H9 (cell line): Measurements from ENCODE around the gene PHKG1. TPM values are rescaled to one million over a fixed set of nuclear protein-coding genes. Genes with fewer than 3 reads are reported as not detected.
A peak's percentile ranks its signal among the peaks of the same experiment; 100 is the strongest.

Source experiments
- DNase-seq: peaks from one replicate; pipeline ENCODE4 v3.0.0-alpha.2; 2017
- H2AFZ ChIP-seq: one replicate; pipeline ENCODE4 v1.6.1; 2013; ENCODE audit warnings: mild to moderate bottlenecking, low read length, control low read depth, moderate library complexity
- H2AK5ac ChIP-seq: 2 replicates; pipeline ENCODE4 v1.6.1; 2013; ENCODE audit warnings: low read length, control low read depth, mixed read lengths; ENCODE audit not compliant: insufficient read length
- H2BK120ac ChIP-seq: one replicate; pipeline ENCODE4 v1.6.1; 2013; ENCODE audit warnings: low read depth, mild to moderate bottlenecking, low read length, control low read depth, inconsistent platforms; ENCODE audit not compliant: poor library complexity, severe bottlenecking
- H2BK12ac ChIP-seq: 2 replicates; pipeline ENCODE4 v1.6.1; 2013; ENCODE audit warnings: low read length, control low read depth, mixed read lengths, low read depth; ENCODE audit not compliant: insufficient read length
- H2BK15ac ChIP-seq: 2 replicates; pipeline ENCODE4 v1.6.1; 2013; ENCODE audit warnings: low read depth, low read length, control low read depth
- H2BK20ac ChIP-seq: one replicate; pipeline ENCODE4 v1.6.1; 2013; ENCODE audit warnings: low read depth, mild to moderate bottlenecking, low read length, control low read depth, inconsistent platforms; ENCODE audit not compliant: poor library complexity, severe bottlenecking
- H2BK5ac ChIP-seq: 2 replicates; pipeline ENCODE4 v1.6.1; 2013; ENCODE audit warnings: low read length, control low read depth, mixed read lengths; ENCODE audit not compliant: insufficient read length
- H3K14ac ChIP-seq: 2 replicates; pipeline ENCODE4 v1.6.1; 2013; ENCODE audit warnings: low read length, control low read depth; ENCODE audit not compliant: insufficient read depth
- H3K18ac ChIP-seq: 2 replicates; pipeline ENCODE4 v1.6.1; 2013; ENCODE audit warnings: low read depth, mild to moderate bottlenecking, mixed read lengths, low read length, control low read depth; ENCODE audit not compliant: insufficient read length
- H3K23ac ChIP-seq: 2 replicates; pipeline ENCODE4 v1.6.1; 2013; ENCODE audit warnings: low read length, control low read depth, mixed read lengths, low read depth; ENCODE audit not compliant: insufficient read length
- H3K23me2 ChIP-seq: 2 replicates; pipeline ENCODE4 v1.6.1; 2013; ENCODE audit warnings: low read depth, mild to moderate bottlenecking, mixed read lengths, low read length, control low read depth; ENCODE audit not compliant: insufficient read length, poor library complexity, severe bottlenecking
- H3K27ac ChIP-seq: 2 replicates; pipeline ENCODE4 v1.5.1; 2013; ENCODE audit warnings: low read length, control low read depth, mixed read lengths, low read depth; ENCODE audit not compliant: insufficient read length
- H3K27me3 ChIP-seq: 2 replicates; pipeline ENCODE4 v1.6.1; 2013; ENCODE audit warnings: low read length, control low read depth, inconsistent platforms; ENCODE audit not compliant: insufficient read depth
- H3K4ac ChIP-seq: 2 replicates; pipeline ENCODE4 v1.6.1; 2013; ENCODE audit warnings: low read depth, mild to moderate bottlenecking, control low read depth, inconsistent platforms, low read length, moderate library complexity
- H3K4me1 ChIP-seq: 2 replicates; pipeline ENCODE4 v1.6.1; 2013; ENCODE audit warnings: low read length, control low read depth, inconsistent platforms; ENCODE audit not compliant: insufficient read depth
- H3K4me2 ChIP-seq: 2 replicates; pipeline ENCODE4 v1.6.1; 2013; ENCODE audit warnings: low read length, control low read depth, mixed read lengths; ENCODE audit not compliant: insufficient read length, insufficient read depth
- H3K56ac ChIP-seq: 2 replicates; pipeline ENCODE4 v1.6.1; 2013; ENCODE audit warnings: low read depth, mild to moderate bottlenecking, mixed read lengths, low read length, control low read depth; ENCODE audit not compliant: insufficient read length
- H3K79me1 ChIP-seq: 2 replicates; pipeline ENCODE4 v1.6.1; 2013; ENCODE audit warnings: low read depth, mild to moderate bottlenecking, moderate library complexity, low read length, control low read depth, inconsistent platforms; ENCODE audit not compliant: insufficient read depth, poor library complexity, severe bottlenecking
- H3K79me2 ChIP-seq: 2 replicates; pipeline ENCODE4 v1.6.1; 2013; ENCODE audit warnings: low read length, control low read depth, inconsistent platforms; ENCODE audit not compliant: insufficient read depth
- H3K9ac ChIP-seq: 2 replicates; pipeline ENCODE4 v1.6.1; 2013; ENCODE audit warnings: low read length, control low read depth, mixed read lengths; ENCODE audit not compliant: insufficient read length; ENCODE audit errors: extremely low read depth
- H3K9me3 ChIP-seq: one replicate; pipeline ENCODE4 v1.6.1; 2013; ENCODE audit warnings: low read depth, low read length, inconsistent platforms; ENCODE audit not compliant: control insufficient read depth
- H3T11ph ChIP-seq: one replicate; pipeline ENCODE4 v1.6.1; 2013; ENCODE audit warnings: mild to moderate bottlenecking, low read length, control low read depth, inconsistent platforms
- H4K20me1 ChIP-seq: one replicate; pipeline ENCODE4 v1.6.1; 2013; ENCODE audit not compliant: control insufficient read depth, insufficient read length, insufficient read depth
- H4K5ac ChIP-seq: 2 replicates; pipeline ENCODE4 v1.6.1; 2013; ENCODE audit warnings: low read depth, mild to moderate bottlenecking, mixed read lengths, low read length, control low read depth; ENCODE audit not compliant: insufficient read length
- H4K8ac ChIP-seq: replicated peaks from 2 replicates; pipeline ENCODE4 v1.6.1; 2013; ENCODE audit warnings: low read length, control low read depth, mixed read lengths, low read depth; ENCODE audit not compliant: insufficient read length
- H4K91ac ChIP-seq: 2 replicates; pipeline ENCODE4 v1.6.1; 2013; ENCODE audit warnings: low read depth, mild to moderate bottlenecking, moderate library complexity, mixed read lengths, low read length, control low read depth; ENCODE audit not compliant: insufficient read length
- H3K27ac Mint-ChIP-seq, 3 experiments: 2 replicates in 2 of 3; 3 replicates in 1 of 3; pipeline ENCODE4 v1.8.0; 2020 to 2021; ENCODE audit warnings: mixed read lengths in 3 of 3, mild to moderate bottlenecking in 1 of 3, moderate library complexity in 1 of 3
- H3K27me3 Mint-ChIP-seq: 2 replicates; pipeline ENCODE4 v1.8.0; 2021; ENCODE audit warnings: low read depth, mild to moderate bottlenecking, moderate library complexity, mixed read lengths
- H3K36me3 Mint-ChIP-seq, 3 experiments: 2 replicates in 2 of 3; 3 replicates in 1 of 3; pipeline ENCODE4 v1.8.0; 2020 to 2021; ENCODE audit warnings: low read depth in 3 of 3, mixed read lengths in 3 of 3; ENCODE audit not compliant: insufficient read depth in 1 of 3
- H3K4me1 Mint-ChIP-seq, 2 experiments: 2 replicates each; pipeline ENCODE4 v1.8.0; 2020; ENCODE audit warnings: mixed read lengths in 2 of 2
- H3K4me3 Mint-ChIP-seq, 2 experiments: 2 replicates in 1 of 2; 3 replicates in 1 of 2; pipeline ENCODE4 v1.8.0; 2020 to 2021; ENCODE audit warnings: mild to moderate bottlenecking in 2 of 2, mixed read lengths in 2 of 2, moderate library complexity in 1 of 2
- H3K9me3 Mint-ChIP-seq, 2 experiments: 2 replicates in 1 of 2; 3 replicates in 1 of 2; pipeline ENCODE4 v1.8.0; 2020; ENCODE audit warnings: mild to moderate bottlenecking in 2 of 2, mixed read lengths in 2 of 2, moderate library complexity in 1 of 2
- WGBS: extraction: QIAGEN DNeasy Blood & Tissue Kit; methylation state at CpG from one replicate; pipeline ENCODE4 v1.1.7; 2013; ENCODE audit warnings: missing lambda C conversion rate, low lambda C conversion rate, mixed read lengths; ENCODE audit not compliant: insufficient read length; ENCODE audit errors: extremely low coverage; 5-methylcytosine and 5-hydroxymethylcytosine counted together
- total RNA-seq: library from RNA; stranded (reverse); gene quantifications from 2 replicates; pipeline ENCODE4 v1.2.1, GENCODE V29; 2021
- TF ChIP-seq, protein P1 (sequence below): fragments of 200-600 bp; sonication (generic); conservative IDR thresholded peaks from 3 replicates; pipeline ENCODE4 v1.8.0; 2021; ENCODE audit warnings: antibody characterized with exemption, mild to moderate bottlenecking

PHKG1 gene
- total RNA-seq, 1 experiment from 2014 or later, result 0.42 TPM

DNA sequence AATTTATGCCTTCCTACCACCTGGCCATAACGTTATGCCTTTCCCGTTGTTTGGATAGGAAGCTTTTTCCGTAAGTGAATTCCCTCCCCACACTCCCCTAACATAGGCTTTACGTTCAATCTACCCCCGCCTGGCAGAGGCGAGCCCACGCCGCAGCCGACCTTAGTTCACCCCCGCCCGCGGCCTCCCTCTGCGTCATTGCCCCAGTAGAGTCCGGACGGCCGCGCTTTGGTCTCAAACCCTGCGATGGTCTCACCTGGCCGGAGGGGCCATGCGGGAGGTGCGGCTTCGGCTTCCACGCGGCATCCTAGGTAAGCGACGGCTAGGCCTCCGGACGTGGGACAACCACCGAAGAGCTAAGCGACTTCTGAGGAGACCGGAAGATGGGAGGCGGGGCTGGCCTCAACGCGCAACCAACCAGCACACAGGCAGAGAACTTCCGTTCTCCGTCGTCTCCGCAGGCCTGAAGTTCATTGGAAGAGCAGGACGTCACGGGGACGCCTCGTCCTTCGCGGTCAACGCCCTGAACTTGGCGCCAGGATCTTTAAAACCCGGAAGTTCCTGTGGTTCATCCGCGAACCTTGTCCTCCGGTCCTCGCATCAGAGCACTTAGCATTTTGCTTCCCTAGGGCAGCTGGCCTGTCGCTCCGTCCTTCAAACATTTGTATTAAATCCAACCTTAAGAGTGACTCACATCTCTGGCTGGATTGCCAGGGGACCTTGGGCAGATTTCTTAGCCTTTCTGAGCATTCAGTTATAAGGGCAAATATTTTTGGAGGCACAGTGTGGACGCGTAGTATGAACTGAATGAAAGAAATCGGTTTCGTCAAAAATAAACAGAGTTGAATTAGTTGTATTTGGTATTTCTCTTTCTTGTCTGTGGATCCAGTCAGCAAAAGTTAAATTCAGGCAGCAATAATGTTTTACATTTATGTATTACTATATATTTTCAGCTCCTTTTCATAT, 13.6 kb upstream of the PHKG1 start, which contains the start of gene CHCHD2:
Gene CHCHD2, minus strand, starts transcription at position 369 of the 966 bp plus-strand sequence. Its CDS starts 63 bp downstream, at position 306.
- Histone ChIP-seq H3K9ac (peak within 1 kb of the TSS; percentile 71), H3K23ac (no peak within 1 kb of the TSS), H4K20me1 (no peaks in the 10 kb centered on the region), H4K91ac (no peak within 1 kb of the TSS), H2AFZ (no peak within 1 kb of the TSS), H3K56ac (no peak within 1 kb of the TSS), H3K4me2 (peak within 1 kb of the TSS; percentile 73), H2BK20ac (no peak within 1 kb of the TSS), H2BK5ac (no peak within 1 kb of the TSS), H2AK5ac (no peak within 1 kb of the TSS), H3K79me1 (no peaks in the 10 kb centered on the region), H2BK12ac (no peak within 1 kb of the TSS), H2BK120ac (no peak within 1 kb of the TSS), H2BK15ac (no peak within 1 kb of the TSS), H3K14ac (no peak within 1 kb of the TSS; the same call in 1 of the 2 replicates), H4K5ac (no peak within 1 kb of the TSS), H3T11ph (no peak within 1 kb of the TSS), H3K18ac (no peak within 1 kb of the TSS), H3K79me2 (no peaks in the 10 kb centered on the region; the same call in 1 of the 2 replicates), H3K4ac (no peak within 1 kb of the TSS), H3K23me2 (peaks cover 3% of the 10 kb centered on the region), H4K8ac (no peak within 1 kb of the TSS), H3K4me1 (no peaks in the 10 kb centered on the region), H3K9me3 (peaks cover 4% of the 10 kb centered on the region), H3K27ac (no peak within 1 kb of the TSS), H3K27me3 (no peaks in the 10 kb centered on the region)
- peaks cover 17 to 35% (median 20%) of the 10 kb centered on the region in 3 experiments; a peak in 6 of 7 replicates for H3K36me3 Mint-ChIP-seq
- no peaks in the 10 kb centered on the region; the same call in 1 of the 2 replicates for H3K27me3 Mint-ChIP-seq
- peaks cover 31 to 51% of the 10 kb centered on the region in 2 experiments for H3K9me3 Mint-ChIP-seq
- peak; percentile 39 for DNase-seq
- H3K4me3 Mint-ChIP-seq, result peak within 1 kb of the TSS; percentile 88 to 96
- WGBS, result no CpG with 5 or more reads among the region's 57 CpGs
- peaks cover 8 to 11% of the 10 kb centered on the region in 2 experiments for H3K4me1 Mint-ChIP-seq
- TF ChIP-seq, protein P1, sequence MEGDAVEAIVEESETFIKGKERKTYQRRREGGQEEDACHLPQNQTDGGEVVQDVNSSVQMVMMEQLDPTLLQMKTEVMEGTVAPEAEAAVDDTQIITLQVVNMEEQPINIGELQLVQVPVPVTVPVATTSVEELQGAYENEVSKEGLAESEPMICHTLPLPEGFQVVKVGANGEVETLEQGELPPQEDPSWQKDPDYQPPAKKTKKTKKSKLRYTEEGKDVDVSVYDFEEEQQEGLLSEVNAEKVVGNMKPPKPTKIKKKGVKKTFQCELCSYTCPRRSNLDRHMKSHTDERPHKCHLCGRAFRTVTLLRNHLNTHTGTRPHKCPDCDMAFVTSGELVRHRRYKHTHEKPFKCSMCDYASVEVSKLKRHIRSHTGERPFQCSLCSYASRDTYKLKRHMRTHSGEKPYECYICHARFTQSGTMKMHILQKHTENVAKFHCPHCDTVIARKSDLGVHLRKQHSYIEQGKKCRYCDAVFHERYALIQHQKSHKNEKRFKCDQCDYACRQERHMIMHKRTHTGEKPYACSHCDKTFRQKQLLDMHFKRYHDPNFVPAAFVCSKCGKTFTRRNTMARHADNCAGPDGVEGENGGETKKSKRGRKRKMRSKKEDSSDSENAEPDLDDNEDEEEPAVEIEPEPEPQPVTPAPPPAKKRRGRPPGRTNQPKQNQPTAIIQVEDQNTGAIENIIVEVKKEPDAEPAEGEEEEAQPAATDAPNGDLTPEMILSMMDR, result no peak
- peak within 1 kb of the TSS; percentile 91 to 97 (median 96) for H3K27ac Mint-ChIP-seq
